H9 (cell line): ENCODE data around the gene NHLH1. TPM values are rescaled to one million over a fixed set of nuclear protein-coding genes. Genes with fewer than 3 reads are reported as not detected.

Source experiments
- DNase-seq: peaks from one replicate; pipeline ENCODE4 v3.0.0-alpha.2; 2017
- H2AFZ ChIP-seq: one replicate; pipeline ENCODE4 v1.6.1; 2013; ENCODE audit warnings: mild to moderate bottlenecking, low read length, control low read depth, moderate library complexity
- H2AK5ac ChIP-seq: 2 replicates; pipeline ENCODE4 v1.6.1; 2013; ENCODE audit warnings: low read length, control low read depth, mixed read lengths; ENCODE audit not compliant: insufficient read length
- H2BK120ac ChIP-seq: one replicate; pipeline ENCODE4 v1.6.1; 2013; ENCODE audit warnings: low read depth, mild to moderate bottlenecking, low read length, control low read depth, inconsistent platforms; ENCODE audit not compliant: poor library complexity, severe bottlenecking
- H2BK12ac ChIP-seq: 2 replicates; pipeline ENCODE4 v1.6.1; 2013; ENCODE audit warnings: low read length, control low read depth, mixed read lengths, low read depth; ENCODE audit not compliant: insufficient read length
- H2BK15ac ChIP-seq: 2 replicates; pipeline ENCODE4 v1.6.1; 2013; ENCODE audit warnings: low read depth, low read length, control low read depth
- H2BK20ac ChIP-seq: one replicate; pipeline ENCODE4 v1.6.1; 2013; ENCODE audit warnings: low read depth, mild to moderate bottlenecking, low read length, control low read depth, inconsistent platforms; ENCODE audit not compliant: poor library complexity, severe bottlenecking
- H2BK5ac ChIP-seq: 2 replicates; pipeline ENCODE4 v1.6.1; 2013; ENCODE audit warnings: low read length, control low read depth, mixed read lengths; ENCODE audit not compliant: insufficient read length
- H3K14ac ChIP-seq: 2 replicates; pipeline ENCODE4 v1.6.1; 2013; ENCODE audit warnings: low read length, control low read depth; ENCODE audit not compliant: insufficient read depth
- H3K18ac ChIP-seq: 2 replicates; pipeline ENCODE4 v1.6.1; 2013; ENCODE audit warnings: low read depth, mild to moderate bottlenecking, mixed read lengths, low read length, control low read depth; ENCODE audit not compliant: insufficient read length
- H3K23ac ChIP-seq: 2 replicates; pipeline ENCODE4 v1.6.1; 2013; ENCODE audit warnings: low read length, control low read depth, mixed read lengths, low read depth; ENCODE audit not compliant: insufficient read length
- H3K23me2 ChIP-seq: 2 replicates; pipeline ENCODE4 v1.6.1; 2013; ENCODE audit warnings: low read depth, mild to moderate bottlenecking, mixed read lengths, low read length, control low read depth; ENCODE audit not compliant: insufficient read length, poor library complexity, severe bottlenecking
- H3K27ac ChIP-seq: 2 replicates; pipeline ENCODE4 v1.5.1; 2013; ENCODE audit warnings: low read length, control low read depth, mixed read lengths, low read depth; ENCODE audit not compliant: insufficient read length
- H3K27me3 ChIP-seq: 2 replicates; pipeline ENCODE4 v1.6.1; 2013; ENCODE audit warnings: low read length, control low read depth, inconsistent platforms; ENCODE audit not compliant: insufficient read depth
- H3K4ac ChIP-seq: 2 replicates; pipeline ENCODE4 v1.6.1; 2013; ENCODE audit warnings: low read depth, mild to moderate bottlenecking, control low read depth, inconsistent platforms, low read length, moderate library complexity
- H3K4me1 ChIP-seq: 2 replicates; pipeline ENCODE4 v1.6.1; 2013; ENCODE audit warnings: low read length, control low read depth, inconsistent platforms; ENCODE audit not compliant: insufficient read depth
- H3K4me2 ChIP-seq: 2 replicates; pipeline ENCODE4 v1.6.1; 2013; ENCODE audit warnings: low read length, control low read depth, mixed read lengths; ENCODE audit not compliant: insufficient read length, insufficient read depth
- H3K56ac ChIP-seq: 2 replicates; pipeline ENCODE4 v1.6.1; 2013; ENCODE audit warnings: low read depth, mild to moderate bottlenecking, mixed read lengths, low read length, control low read depth; ENCODE audit not compliant: insufficient read length
- H3K79me1 ChIP-seq: 2 replicates; pipeline ENCODE4 v1.6.1; 2013; ENCODE audit warnings: low read depth, mild to moderate bottlenecking, moderate library complexity, low read length, control low read depth, inconsistent platforms; ENCODE audit not compliant: insufficient read depth, poor library complexity, severe bottlenecking
- H3K79me2 ChIP-seq: 2 replicates; pipeline ENCODE4 v1.6.1; 2013; ENCODE audit warnings: low read length, control low read depth, inconsistent platforms; ENCODE audit not compliant: insufficient read depth
- H3K9ac ChIP-seq: 2 replicates; pipeline ENCODE4 v1.6.1; 2013; ENCODE audit warnings: low read length, control low read depth, mixed read lengths; ENCODE audit not compliant: insufficient read length; ENCODE audit errors: extremely low read depth
- H3K9me3 ChIP-seq: one replicate; pipeline ENCODE4 v1.6.1; 2013; ENCODE audit warnings: low read depth, low read length, inconsistent platforms; ENCODE audit not compliant: control insufficient read depth
- H3T11ph ChIP-seq: one replicate; pipeline ENCODE4 v1.6.1; 2013; ENCODE audit warnings: mild to moderate bottlenecking, low read length, control low read depth, inconsistent platforms
- H4K20me1 ChIP-seq: one replicate; pipeline ENCODE4 v1.6.1; 2013; ENCODE audit not compliant: control insufficient read depth, insufficient read length, insufficient read depth
- H4K5ac ChIP-seq: 2 replicates; pipeline ENCODE4 v1.6.1; 2013; ENCODE audit warnings: low read depth, mild to moderate bottlenecking, mixed read lengths, low read length, control low read depth; ENCODE audit not compliant: insufficient read length
- H4K8ac ChIP-seq: replicated peaks from 2 replicates; pipeline ENCODE4 v1.6.1; 2013; ENCODE audit warnings: low read length, control low read depth, mixed read lengths, low read depth; ENCODE audit not compliant: insufficient read length
- H4K91ac ChIP-seq: 2 replicates; pipeline ENCODE4 v1.6.1; 2013; ENCODE audit warnings: low read depth, mild to moderate bottlenecking, moderate library complexity, mixed read lengths, low read length, control low read depth; ENCODE audit not compliant: insufficient read length
- H3K27ac Mint-ChIP-seq, 3 experiments: 2 replicates in 2 of 3; 3 replicates in 1 of 3; pipeline ENCODE4 v1.8.0; 2020 to 2021; ENCODE audit warnings: mixed read lengths in 3 of 3, mild to moderate bottlenecking in 1 of 3, moderate library complexity in 1 of 3
- H3K27me3 Mint-ChIP-seq: 2 replicates; pipeline ENCODE4 v1.8.0; 2021; ENCODE audit warnings: low read depth, mild to moderate bottlenecking, moderate library complexity, mixed read lengths
- H3K36me3 Mint-ChIP-seq, 3 experiments: 2 replicates in 2 of 3; 3 replicates in 1 of 3; pipeline ENCODE4 v1.8.0; 2020 to 2021; ENCODE audit warnings: low read depth in 3 of 3, mixed read lengths in 3 of 3; ENCODE audit not compliant: insufficient read depth in 1 of 3
- H3K4me1 Mint-ChIP-seq, 2 experiments: 2 replicates each; pipeline ENCODE4 v1.8.0; 2020; ENCODE audit warnings: mixed read lengths in 2 of 2
- H3K4me3 Mint-ChIP-seq, 2 experiments: 2 replicates in 1 of 2; 3 replicates in 1 of 2; pipeline ENCODE4 v1.8.0; 2020 to 2021; ENCODE audit warnings: mild to moderate bottlenecking in 2 of 2, mixed read lengths in 2 of 2, moderate library complexity in 1 of 2
- H3K9me3 Mint-ChIP-seq, 2 experiments: 2 replicates in 1 of 2; 3 replicates in 1 of 2; pipeline ENCODE4 v1.8.0; 2020; ENCODE audit warnings: mild to moderate bottlenecking in 2 of 2, mixed read lengths in 2 of 2, moderate library complexity in 1 of 2
- CTCF ChIP-seq: fragments of 200-600 bp; sonication (generic); conservative IDR thresholded peaks from 3 replicates; pipeline ENCODE4 v1.8.0; 2021; ENCODE audit warnings: antibody characterized with exemption, mild to moderate bottlenecking
- WGBS: extraction: QIAGEN DNeasy Blood & Tissue Kit; methylation state at CpG from one replicate; pipeline ENCODE4 v1.1.7; 2013; ENCODE audit warnings: missing lambda C conversion rate, low lambda C conversion rate, mixed read lengths; ENCODE audit not compliant: insufficient read length; ENCODE audit errors: extremely low coverage; 5-methylcytosine and 5-hydroxymethylcytosine counted together
- total RNA-seq: library from RNA; stranded (reverse); gene quantifications from 2 replicates; pipeline ENCODE4 v1.2.1, GENCODE V29; 2021

The NHLH1 gene
- total RNA-seq, 1 experiment from 2014 or later, result 1.5 TPM

GRCh38 chr1:160370561-160371345, 3.9 kb downstream of the NHLH1 start:
- Histone ChIP-seq H4K91ac (no peak overlapping the region), H2BK15ac (no peak overlapping the region)

More at GRCh38 chr1:160370561-160371345, 3.9 kb downstream of the NHLH1 start:
- H3K4ac ChIP-seq, result no peak overlapping the region
- H3K14ac ChIP-seq, result no peak overlapping the region
- H2BK5ac ChIP-seq, result no peak overlapping the region
- no peak overlapping the region for H3T11ph ChIP-seq
- Mint-ChIP-seq H3K27ac (no peak overlapping the region), H3K4me1 (peaks cover 39 to 56% of the 10 kb centered on the region in 2 experiments), H3K4me3 (no peak overlapping the region; a peak in 1 of 5 replicates), H3K9me3 (no peaks in the 10 kb centered on the region; a peak in 1 of 5 replicates), H3K36me3 (peaks cover 0 to 2% (median 0%) of the 10 kb centered on the region in 3 experiments; a peak in 1 of 7 replicates), H3K27me3 (peaks cover 4% of the 10 kb centered on the region; the same call in 1 of the 2 replicates)
- no peak overlapping the region for H3K56ac ChIP-seq
- H2AK5ac ChIP-seq, result no peak overlapping the region
- no peaks in the 10 kb centered on the region for H3K79me1 ChIP-seq
- H2BK120ac ChIP-seq, result no peak overlapping the region
- no peak overlapping the region for H3K9ac ChIP-seq
- no peak overlapping the region for H3K4me2 ChIP-seq
- no peaks in the 10 kb centered on the region for H3K9me3 ChIP-seq
- no peak overlapping the region for H2BK20ac ChIP-seq
- no peak overlapping the region for H2BK12ac ChIP-seq
- no peak overlapping the region for H4K5ac ChIP-seq
- no CpG with 5 or more reads among the region's 42 CpGs for WGBS
- H3K18ac ChIP-seq, result no peak overlapping the region
- no peaks in the 10 kb centered on the region for H3K79me2 ChIP-seq
- peaks cover 7% of the 10 kb centered on the region for H3K23me2 ChIP-seq
- no peak overlapping the region for H3K23ac ChIP-seq
- peaks cover 9% of the 10 kb centered on the region for H3K4me1 ChIP-seq
- H4K20me1 ChIP-seq, result no peaks in the 10 kb centered on the region
- H3K27me3 ChIP-seq, result no peaks in the 10 kb centered on the region
- H2AFZ ChIP-seq, result no peak overlapping the region
- DNase-seq, result no peak
- H3K27ac ChIP-seq, result no peak overlapping the region
- no peak overlapping the region for H4K8ac ChIP-seq
- TF ChIP-seq CTCF, result no peak
